ENCODE measurements around the gene PRR23C. TPM values are rescaled to one million over a fixed set of nuclear protein-coding genes. Genes with fewer than 3 reads are reported as not detected.
"Not testable (repeated sequence)": the region's sequence is repeated elsewhere in the genome, so short reads cannot be mapped to it uniquely, and the experiment has no call there.

The PRR23C gene
- total RNA-seq = not detected
- long read RNA-seq = 0 reads

GRCh38 chr3:139044366-139045210 is at the start of gene PRR23C:
Gene PRR23C, minus strand, starts transcription at chr3:139044892. Its CDS starts 272 bp downstream, at chr3:139044620.
- ATAC-seq (no peak), DNase-seq (no peak)
- intact Hi-C loops (cut with micrococcal nuclease) = no loop called here

- intact Hi-C loops (cut with micrococcal nuclease) = no loop called here
- no peak for DNase-seq
- ATAC-seq = no peak
Observed at GRCh38 chr3:139093840-139094239, 49.1 kb upstream of the PRR23C start.

- DNase-seq (no peak), ATAC-seq (no peak)
- intact Hi-C loops (cut with micrococcal nuclease) = no loop called here
Observed at GRCh38 chr3:139088462-139089324, 44.0 kb upstream of the PRR23C start.

GRCh38 chr3:139087621-139088020 is 42.9 kb upstream of the PRR23C start:
- intact Hi-C loops (cut with micrococcal nuclease) = no loop called here
- no peak for ATAC-seq
- DNase-seq = no peak

GRCh38 chr3:139084176-139084575 is 39.5 kb upstream of the PRR23C start:
- no peak for DNase-seq
- intact Hi-C loops (cut with micrococcal nuclease) = no loop called here

GRCh38 chr3:139074565-139075115 is 29.9 kb upstream of the PRR23C start:
- ATAC-seq = no peak
- DNase-seq = no peak
- intact Hi-C loops (cut with micrococcal nuclease) = no loop called here

More at GRCh38 chr3:139084176-139084575, 39.5 kb upstream of the PRR23C start:
- no peak for ATAC-seq

GRCh38 chr3:139062918-139063317 is 18.2 kb upstream of the PRR23C start:
- intact Hi-C loops (cut with micrococcal nuclease) = no loop called here
- no peak for DNase-seq
- no peak for ATAC-seq

- DNase-seq (no peak), ATAC-seq (no peak)
- intact Hi-C loops (cut with micrococcal nuclease) = no loop called here
Observed at GRCh38 chr3:139052802-139053600, 8.3 kb upstream of the PRR23C start.

- ATAC-seq = no peak
- intact Hi-C loops (cut with micrococcal nuclease) = no loop called here
- no peak for DNase-seq
Observed at GRCh38 chr3:139043554-139044365, 932 bp downstream of the PRR23C start.

GRCh38 chr3:139037478-139037877 is 7.2 kb downstream of the PRR23C start:
- intact Hi-C loops (cut with micrococcal nuclease) = no loop called here
- ATAC-seq = no peak
- DNase-seq = no peak

GRCh38 chr3:139032326-139033002 is 12.2 kb downstream of the PRR23C start:
- DNase-seq (no peak), ATAC-seq (no peak)
- intact Hi-C loops (cut with micrococcal nuclease) = no loop called here

- DNase-seq; ATAC-seq; intact Hi-C loops (cut with micrococcal nuclease): not testable (repeated sequence)
Observed at GRCh38 chr3:139030576-139030975, 14.1 kb downstream of the PRR23C start.

GRCh38 chr3:139024968-139025367 is 19.7 kb downstream of the PRR23C start:
- ATAC-seq (no peak), DNase-seq (no peak)
- intact Hi-C loops (cut with micrococcal nuclease) = no loop called here

- DNase-seq = no peak
- ATAC-seq = no peak
- intact Hi-C loops (cut with micrococcal nuclease) = no loop called here
Observed at GRCh38 chr3:139020868-139021234, 23.8 kb downstream of the PRR23C start, which contains the start of gene PRR23B. Gene PRR23B, minus strand, starts transcription at chr3:139020926. Its CDS starts 265 bp downstream, at chr3:139020661.

- DNase-seq = no peak
- intact Hi-C loops (cut with micrococcal nuclease) = no loop called here
- no peak for ATAC-seq
Observed at GRCh38 chr3:139020036-139020867, 24.4 kb downstream of the PRR23C start.

- ATAC-seq (no peak), DNase-seq (no peak)
- intact Hi-C loops (cut with micrococcal nuclease) = no loop called here
Observed at GRCh38 chr3:139016430-139017048, 28.2 kb downstream of the PRR23C start.

Measured in left ventricle myocardium superior (tissue), 1 donor.